Activated gamma-delta T cell treated with anti-CD3 and anti-CD28 coated beads, Interleukin-2, amount 50 U/mL, for 16 hours (primary cell): ENCODE measurements around the gene FBF1.
"Not testable (repeated sequence)": the region's sequence is repeated elsewhere in the genome, so short reads cannot be mapped to it uniquely, and the experiment has no call there.

Source experiments
- DNase-seq: peaks from one replicate; pipeline ENCODE4 v3.0.0-alpha.2; 2020; ENCODE audit warnings: low read depth

FBF1 gene, protein sequence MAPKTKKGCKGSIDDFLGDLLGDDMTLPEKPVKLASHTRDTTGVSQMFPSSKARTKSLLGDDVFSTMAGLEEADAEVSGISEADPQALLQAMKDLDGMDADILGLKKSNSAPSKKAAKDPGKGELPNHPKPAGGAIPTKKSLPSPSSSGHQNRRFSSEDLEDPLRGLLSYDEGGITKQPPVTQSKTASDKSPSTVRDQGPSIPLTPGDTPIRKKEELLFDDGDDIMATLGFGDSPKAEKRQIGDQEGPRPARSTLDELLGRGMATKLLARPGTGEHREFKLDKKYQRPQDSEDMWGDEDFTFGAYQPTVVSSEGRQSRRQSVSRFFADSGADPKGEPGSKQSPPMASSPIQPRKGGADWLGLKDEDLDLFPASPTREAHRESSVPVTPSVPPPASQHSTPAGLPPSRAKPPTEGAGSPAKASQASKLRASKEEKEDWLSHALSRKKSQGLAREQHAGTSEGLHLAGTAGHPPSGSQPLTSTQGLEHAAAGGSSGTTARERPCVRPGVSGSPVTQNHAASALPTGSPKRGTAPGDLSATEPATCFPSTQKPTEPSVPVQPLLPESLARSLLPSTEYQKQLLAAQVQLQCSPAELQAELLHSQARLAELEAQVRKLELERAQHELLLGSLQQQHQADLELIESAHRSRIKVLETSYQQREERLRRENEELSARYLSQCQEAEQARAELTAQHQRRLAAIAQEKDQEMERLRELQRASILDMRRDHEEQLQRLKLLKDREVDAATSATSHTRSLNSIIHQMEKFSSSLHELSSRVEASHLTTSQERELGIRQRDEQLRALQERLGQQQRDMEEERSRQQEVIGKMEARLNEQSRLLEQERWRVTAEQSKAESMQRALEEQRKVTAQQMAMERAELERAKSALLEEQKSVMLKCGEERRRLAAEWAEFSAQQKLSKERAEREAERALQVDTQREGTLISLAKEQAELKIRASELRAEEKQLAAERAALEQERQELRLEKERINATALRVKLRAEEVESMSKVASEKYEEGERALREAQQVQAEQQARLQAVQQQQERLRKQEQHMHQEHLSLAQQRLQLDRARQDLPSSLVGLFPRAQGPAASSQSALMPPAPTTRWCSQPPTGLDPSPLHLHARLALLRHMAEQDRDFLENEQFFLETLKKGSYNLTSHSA

GRCh38 chr17:75940727-75941441 lies at the start of gene FBF1:
FBF1 (minus strand) TSS chr17:75941042; CDS start chr17:75938149, 2,893 bp downstream.
- peak; percentile 78 for DNase-seq

- DNase-seq: no peak
Measured at GRCh38 chr17:75987041-75987440, 46.2 kb upstream of the FBF1 start.

- no peak for DNase-seq
Measured at GRCh38 chr17:75985986-75986385, 45.1 kb upstream of the FBF1 start.

DNA sequence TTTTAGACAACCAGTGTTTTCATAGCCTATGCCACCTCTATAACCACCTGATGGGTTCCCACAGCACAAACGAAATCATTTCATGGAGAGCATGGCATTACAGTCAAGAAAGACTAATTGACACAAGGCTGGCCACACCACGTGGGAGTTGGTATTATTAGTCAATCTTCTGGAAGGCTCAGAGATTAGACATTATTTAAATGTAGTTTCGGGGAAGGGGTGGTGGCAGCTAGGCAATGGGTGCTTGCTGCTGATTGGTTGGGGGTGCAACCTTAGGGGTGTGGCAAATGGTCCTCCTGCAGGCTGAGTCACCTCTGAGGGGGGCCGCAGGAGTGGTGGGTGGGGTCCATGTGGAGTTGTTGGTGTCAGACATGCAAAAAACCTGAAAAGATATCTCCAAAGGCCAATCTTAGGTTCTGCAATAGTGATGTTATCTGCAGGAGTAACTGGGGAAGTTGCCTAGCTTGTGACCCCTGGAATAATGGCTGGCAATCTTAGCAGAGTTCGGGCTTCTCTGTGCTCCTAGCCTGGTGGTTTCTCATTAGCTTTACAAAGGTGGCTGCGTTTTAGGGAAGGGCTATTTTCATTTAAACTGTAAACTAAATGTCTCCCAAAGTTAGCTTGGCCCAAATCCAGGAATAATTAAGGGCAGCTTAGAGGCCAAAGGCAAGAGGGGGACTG lies 42.8 kb upstream of the FBF1 start:
- DNase-seq: no peak

DNA sequence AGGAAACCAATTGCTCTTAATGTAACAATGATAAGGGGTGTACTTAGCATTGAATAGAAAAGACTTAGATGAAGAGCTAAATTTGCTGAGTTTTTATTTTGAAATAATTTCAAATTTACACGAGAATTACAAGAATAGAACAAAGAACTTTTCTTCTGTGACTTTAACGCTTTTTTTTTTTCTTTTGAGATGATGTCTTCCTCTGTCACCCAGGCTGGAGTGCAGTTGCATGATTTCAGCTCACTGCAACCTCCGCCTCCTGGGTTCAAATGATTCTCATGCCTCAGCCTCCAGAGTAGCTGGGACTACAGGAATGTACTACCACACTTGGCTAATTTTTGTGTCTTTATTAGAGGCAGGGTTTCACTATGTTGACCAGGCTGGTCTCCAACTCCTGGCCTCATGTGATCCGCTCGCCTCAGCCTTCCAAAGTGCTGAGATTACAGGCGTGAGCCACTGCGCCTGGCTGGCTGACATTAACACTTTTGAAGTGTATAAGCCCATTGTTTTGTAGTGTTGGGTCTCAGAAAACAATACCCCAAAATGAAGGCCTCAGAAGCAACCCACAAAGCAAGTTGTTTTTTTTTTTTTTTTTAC lies 40.3 kb upstream of the FBF1 start:
- DNase-seq: no peak

GRCh38 chr17:75980188-75981018 lies 39.6 kb upstream of the FBF1 start:
- no peak for DNase-seq

GRCh38 chr17:75979705-75980187 lies 38.9 kb upstream of the FBF1 start:
- no peak for DNase-seq

DNA sequence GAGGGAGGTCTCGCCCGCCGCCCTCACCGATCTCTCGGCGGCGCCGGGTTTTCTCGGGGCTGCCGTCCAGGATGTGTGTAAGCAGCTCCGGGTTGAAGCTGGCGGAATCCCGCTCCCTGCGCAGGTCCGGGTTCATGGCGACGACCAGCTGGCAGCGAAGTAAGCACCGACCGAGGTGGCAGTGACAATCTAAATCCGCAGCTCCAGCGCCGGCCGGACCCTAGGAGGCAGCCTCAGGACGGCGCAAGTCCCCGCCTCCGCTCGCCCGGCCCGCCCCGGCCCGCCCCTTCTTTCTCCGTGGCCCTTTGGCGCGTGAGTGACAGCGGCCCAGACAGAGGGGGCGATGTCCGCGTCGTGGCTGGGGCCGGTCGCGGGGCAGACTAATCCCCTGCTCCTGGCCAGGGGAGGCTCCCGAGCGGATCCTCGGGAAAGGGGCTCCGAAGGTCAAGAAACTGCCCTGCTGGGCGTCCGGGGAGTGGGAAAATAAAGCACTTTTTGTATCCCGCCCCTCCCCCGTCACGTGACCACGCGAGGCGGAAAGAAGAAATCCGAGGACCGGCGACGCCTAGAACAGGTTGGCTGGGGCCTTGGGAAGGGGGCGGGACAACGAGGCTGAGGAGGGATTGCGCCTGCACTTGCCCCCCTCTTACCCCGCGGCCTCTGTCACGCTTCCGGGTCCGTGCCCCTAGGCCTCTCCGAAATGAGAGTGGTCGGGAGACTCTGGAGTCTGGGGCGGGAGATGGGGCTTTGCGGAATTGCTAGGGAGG lies 38.3 kb upstream of the FBF1 start, which contains the start of the genes ACOX1 and TEN1:
TSS of gene ACOX1 (minus strand) at position 229 of the 767 bp plus-strand sequence. CDS start at position 136, 93 bp downstream.
TSS of gene TEN1 (plus strand) at position 303 of the 767 bp plus-strand sequence. CDS start 6,953 bp downstream, outside the sequence.
- peak; percentile 95 for DNase-seq

DNA sequence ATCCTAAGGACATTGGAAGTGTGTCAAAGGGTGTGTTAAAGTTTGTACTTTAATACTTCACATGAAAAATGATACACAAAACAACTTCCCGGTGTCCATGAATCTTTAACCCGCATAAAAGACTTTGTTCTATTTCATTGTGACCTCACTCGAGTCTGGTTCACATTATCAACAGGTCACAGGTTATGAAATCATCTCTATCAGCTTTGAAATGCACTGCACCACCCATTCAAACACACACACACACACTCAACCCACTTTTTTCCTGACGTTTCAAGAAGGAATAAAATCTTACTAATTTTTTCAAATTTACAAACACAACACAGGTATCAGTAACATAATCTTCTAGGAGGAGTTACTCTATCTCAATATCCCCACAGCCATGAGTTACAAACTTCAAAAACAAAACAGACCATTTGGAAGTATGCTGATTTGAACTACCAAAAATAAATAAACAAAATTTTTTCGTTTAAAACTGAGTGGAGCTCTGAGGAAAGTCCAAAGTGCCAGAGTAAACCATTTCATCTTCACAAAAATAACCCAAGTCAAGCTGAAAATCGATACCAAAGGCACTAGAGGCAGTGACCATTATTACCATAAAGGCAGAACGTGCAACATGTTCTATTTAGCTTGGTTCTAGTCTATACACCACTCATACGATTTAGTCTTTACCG lies 35.5 kb upstream of the FBF1 start:
- DNase-seq: no peak

- no peak for DNase-seq
Measured at GRCh38 chr17:75975757-75976174, 34.9 kb upstream of the FBF1 start.

- not testable (repeated sequence) for DNase-seq
Measured at GRCh38 chr17:75975187-75975586, 34.3 kb upstream of the FBF1 start.

DNA sequence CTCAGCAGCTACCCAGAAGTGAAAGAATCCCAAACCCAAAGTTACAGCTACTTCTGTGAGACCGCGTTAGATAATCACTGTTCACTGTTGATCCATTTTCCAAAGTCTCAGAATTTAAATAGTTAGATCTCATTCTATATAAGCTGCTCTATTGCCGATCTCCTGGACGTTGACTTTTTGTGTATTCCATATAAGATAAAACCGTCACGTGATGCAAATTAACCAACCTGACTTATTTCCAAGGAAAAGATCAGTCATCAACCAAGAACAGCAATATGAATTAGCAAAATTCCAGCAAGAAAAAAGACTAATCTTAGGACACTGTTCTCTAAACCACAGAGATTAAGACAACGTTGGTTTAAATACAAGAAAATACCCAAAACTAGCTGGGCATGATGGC lies 29.8 kb upstream of the FBF1 start:
- no peak for DNase-seq

DNA sequence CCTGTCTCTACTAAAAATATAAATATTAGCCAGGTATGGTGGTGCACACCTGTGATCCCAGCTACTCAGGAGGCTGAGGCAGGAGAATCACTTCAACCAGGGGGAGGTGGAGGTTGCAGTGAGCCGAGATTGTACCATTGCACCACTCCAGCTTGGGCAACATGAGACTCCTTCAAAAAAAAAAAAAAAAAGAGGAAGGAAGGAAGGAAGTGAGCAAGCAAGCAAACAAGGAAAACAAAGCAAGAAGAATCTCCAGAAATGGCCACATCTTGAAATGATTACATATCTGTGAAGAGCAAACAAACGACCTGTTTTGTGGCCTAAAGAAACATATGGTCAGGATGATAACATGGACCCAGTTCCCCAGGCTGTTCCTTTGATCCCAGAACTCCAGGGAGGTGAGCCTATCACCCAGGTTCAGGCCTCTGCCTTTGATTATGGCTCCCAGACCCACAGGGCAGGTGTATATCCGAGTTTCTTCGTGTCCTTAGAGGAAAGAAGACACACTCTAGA lies 29.2 kb upstream of the FBF1 start:
- DNase-seq: no peak

- DNase-seq: not testable (repeated sequence)
Measured at GRCh38 chr17:75969044-75969443, 28.2 kb upstream of the FBF1 start.

GRCh38 chr17:75965468-75965867 lies 24.6 kb upstream of the FBF1 start:
- DNase-seq: no peak

DNA sequence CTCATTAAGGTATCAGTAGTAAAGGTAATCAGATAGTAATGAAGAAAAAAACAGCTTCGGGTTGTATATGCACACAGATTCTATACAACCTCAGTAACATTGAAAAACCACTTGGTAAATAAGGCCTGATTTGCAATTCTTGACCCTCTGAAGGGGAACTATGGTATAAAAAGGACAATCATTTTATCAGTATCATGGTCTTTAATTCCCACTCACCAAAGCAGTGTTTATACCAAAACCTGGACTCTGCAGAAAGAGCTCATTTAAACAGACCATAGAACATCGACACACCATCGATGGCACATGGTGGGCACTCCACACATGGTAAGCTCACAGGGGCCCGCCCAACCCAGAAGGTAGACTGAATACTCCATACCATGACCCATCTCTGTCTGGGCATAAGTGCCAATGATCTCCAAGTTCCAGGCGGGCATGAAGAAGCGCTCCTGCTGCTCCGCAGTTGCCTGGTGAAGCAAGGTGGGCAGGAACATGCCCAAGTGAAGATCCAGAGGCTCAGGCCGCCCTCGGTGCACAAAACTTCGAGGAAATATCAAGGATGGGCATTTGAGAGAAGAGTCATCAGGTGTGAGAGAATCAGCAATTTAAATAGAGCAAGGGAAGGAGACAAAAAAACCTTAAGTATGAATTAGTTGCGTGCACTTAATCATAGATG lies 19.1 kb upstream of the FBF1 start:
- no peak for DNase-seq
